ENCODE data around the gene RERE.

The RERE gene

DNA sequence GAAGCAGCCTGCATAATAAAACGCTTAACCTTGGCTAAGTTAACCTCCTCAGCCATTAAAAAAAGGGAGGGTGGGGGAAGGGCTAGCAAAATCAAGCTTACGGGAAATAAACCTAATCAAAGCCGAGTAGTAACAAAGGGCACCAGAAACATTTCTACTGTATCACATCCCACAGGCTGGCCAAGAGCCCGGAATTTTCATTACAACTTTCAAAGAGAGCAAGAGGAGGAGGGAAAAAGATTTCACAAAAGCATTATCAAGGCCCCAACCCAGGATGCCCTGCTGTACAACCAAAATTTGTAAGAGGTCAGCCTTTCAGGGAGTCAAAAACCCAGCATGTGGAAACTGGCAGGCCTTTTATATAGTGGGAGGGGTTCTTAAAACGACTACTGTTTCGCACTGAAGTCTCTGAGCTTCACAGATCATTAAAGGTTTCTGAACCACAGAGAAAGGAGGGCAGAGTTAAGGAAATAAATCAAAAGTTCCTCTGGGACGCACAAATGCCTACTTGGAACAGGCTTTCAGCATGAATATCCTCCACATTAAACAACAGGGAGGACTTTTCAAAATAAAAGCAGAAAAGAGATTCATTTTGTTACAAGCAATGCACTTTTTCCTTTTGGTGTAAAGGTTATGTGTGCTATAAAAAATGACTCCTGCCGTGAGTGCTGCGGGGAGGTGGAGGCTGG is 409.1 kb downstream of the RERE start:
- no peak for DNase-seq (ENCODE audit: low read depth, low spot score)

DNA sequence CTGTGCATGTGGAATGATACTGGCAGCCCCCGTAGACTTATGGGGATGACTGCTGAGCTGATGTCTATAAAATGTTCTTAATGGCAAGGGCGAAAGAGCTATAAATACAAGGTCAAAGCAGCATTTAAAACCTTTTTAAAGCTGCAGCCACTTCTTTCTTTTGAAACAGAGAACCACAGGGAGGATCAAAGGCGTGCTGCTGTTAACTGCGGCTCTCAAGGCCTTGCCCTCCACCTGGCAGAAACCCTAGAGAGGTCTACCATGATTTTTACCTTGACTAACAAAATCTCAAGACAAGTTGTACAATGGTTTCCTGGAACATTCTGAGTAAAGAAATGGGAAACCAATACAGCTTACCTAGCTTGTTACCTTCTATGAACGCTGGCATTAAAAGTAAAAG is 409.8 kb downstream of the RERE start:
- DNase-seq (ENCODE audit: low read depth, low spot score), result no peak

GRCh38 chr1:8406960-8407359 is 410.5 kb downstream of the RERE start:
- DNase-seq (ENCODE audit: low read depth, low spot score), result no peak

- DNase-seq (ENCODE audit: low read depth, low spot score), result no peak
Observed at GRCh38 chr1:8406011-8406410, 411.4 kb downstream of the RERE start.

DNA sequence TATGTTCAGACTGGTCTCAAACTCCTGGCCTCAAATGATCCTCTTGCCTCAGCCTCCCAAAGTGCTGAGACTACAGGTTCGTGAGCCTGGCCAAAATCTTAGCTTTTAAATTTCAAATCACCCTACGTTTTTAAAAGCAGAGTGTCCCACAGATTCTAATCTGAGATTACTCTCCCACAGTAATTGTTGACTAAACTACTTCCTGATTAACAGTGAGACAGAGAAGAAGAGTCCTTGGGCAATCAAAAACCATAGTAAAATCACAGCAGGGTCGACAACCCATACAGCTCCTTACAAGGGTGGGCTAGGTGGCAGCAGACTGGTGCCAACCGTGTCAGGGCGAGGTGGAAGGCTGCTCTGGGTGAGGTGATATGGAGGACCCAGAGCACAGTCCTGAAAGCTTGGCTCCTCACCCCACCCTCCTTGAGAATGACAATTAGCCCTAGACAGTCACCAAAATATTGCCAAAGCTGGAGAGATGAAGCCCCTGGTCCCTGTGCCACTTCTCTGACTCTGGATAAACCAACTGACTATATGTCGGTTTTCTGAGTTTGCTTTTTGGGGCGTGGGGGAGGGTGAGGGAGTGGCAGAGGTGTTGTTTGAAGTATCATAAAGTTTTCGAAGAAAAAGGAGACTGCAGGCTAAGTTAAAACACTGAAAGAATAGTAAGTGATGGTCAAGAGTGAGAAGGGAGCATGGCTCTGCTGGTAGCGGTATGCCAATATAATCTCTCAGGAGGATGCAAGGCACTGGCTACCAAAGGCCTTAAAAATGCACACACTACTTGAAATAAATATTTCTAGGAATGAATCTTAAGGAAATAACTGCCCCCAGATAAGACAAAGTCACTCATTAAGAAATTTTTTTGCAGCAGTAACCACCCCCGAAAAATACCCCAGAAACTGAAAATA is 412.7 kb downstream of the RERE start:
- DNase-seq (ENCODE audit: low read depth, low spot score), result no peak

GRCh38 chr1:8402109-8402710 is 415.2 kb downstream of the RERE start:
- DNase-seq (ENCODE audit: low read depth, low spot score), result no peak

DNA sequence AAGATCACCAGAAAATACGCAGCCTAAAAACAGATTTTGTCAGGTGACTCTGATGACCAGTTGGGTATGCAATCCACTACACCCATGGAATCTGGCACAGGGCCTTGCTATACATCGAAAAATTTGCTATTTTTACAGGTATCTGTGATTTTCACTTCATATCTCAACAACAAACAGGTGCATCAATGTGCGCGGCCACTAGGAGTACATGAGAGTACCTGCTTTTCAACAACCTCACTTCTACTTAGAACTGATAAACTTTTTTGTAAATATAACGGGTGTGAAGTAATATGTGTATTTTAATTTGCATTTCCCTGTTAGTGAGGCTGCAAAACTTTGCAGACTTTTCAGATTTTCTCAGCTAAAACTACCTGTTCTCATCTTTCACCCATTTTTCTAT is 418.8 kb downstream of the RERE start:
- no peak for DNase-seq (ENCODE audit: low read depth, low spot score)

DNA sequence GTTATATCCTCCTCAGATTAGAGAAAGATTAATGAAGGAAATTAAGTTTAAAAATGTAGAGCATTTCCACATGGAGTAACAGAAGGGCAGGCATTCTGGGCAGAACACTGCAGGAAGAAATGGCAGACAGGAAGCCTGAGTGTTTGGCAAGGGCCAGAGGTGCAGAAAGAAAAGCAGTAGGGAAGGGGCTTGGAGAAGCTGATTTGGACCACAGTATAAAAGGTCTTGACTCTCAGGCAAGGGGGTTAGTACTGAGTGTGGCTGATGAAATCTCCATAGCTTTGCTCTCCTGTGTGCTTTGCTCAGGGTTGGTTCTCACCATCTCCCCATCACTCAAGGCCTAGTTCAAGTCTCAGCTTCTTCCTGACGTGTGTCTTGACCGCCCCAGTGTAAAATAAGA is 419.4 kb downstream of the RERE start:
- DNase-seq (ENCODE audit: low read depth, low spot score), result no peak

- no peak for DNase-seq (ENCODE audit: low read depth, low spot score)
Observed at GRCh38 chr1:8397511-8397910, 419.9 kb downstream of the RERE start.

DNA sequence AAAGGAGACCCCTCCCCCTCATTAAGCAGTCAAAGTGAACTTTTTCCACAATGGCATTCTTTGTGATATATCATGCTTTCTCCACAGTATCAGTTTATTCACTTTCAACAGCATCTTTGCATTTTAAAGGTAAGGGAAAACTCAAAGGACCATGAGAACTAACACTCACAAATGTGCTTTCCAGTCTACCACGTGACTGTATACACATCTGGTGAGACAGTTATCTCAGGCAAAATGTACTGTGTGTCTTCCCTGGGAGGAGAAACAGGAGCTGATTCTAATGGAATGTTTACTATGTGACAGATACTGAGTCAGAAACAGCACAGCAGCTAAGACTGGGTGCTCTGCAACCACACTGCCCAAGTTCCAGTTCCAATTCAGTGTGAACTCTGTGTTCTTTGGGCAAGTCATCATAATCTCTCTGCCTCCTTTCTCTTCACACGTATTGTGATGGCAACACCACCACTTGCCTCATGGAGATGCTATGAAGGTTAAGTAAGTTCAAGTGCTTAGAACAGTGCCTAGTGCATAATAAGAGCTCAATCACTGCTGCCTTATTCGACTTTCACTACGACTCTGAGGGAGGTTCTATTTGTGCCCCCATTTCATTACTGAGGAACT is 420.5 kb downstream of the RERE start:
- DNase-seq (ENCODE audit: low read depth, low spot score), result no peak

- DNase-seq (ENCODE audit: low read depth, low spot score), result no peak
Observed at GRCh38 chr1:8396083-8396785, 421.2 kb downstream of the RERE start.

DNA sequence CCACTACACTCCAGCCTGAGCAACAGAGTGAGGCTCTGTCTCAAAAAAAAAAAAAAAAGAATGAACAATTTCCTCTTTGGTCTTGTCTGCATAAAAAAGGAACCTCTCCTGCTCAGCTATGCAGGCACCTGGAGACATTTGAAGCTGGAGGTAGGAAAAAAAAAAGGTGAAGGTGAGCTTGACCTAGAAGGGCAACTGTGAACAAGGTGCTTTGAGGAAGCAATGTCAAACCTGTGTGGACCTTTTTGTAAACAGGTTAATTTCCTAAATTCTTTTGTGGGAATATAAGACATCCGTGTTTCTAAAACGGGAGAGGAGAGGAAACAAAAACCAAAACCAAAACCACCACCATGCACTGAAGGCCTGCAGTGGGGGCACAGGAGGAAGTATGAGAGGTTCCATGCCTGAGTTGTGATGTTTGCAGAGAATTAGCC is 422.0 kb downstream of the RERE start:
- no peak for DNase-seq (ENCODE audit: low read depth, low spot score)

GRCh38 chr1:8394456-8395321 is 422.8 kb downstream of the RERE start:
- no peak for DNase-seq (ENCODE audit: low read depth, low spot score)

- DNase-seq (ENCODE audit: low read depth, low spot score), result no peak
Observed at GRCh38 chr1:8392522-8392921, 424.9 kb downstream of the RERE start.

GRCh38 chr1:8390707-8391106 is 426.7 kb downstream of the RERE start:
- no peak for DNase-seq (ENCODE audit: low read depth, low spot score)

GRCh38 chr1:8389958-8390535 is 427.4 kb downstream of the RERE start:
- no peak for DNase-seq (ENCODE audit: low read depth, low spot score)

GRCh38 chr1:8388732-8389562 is 428.5 kb downstream of the RERE start:
- no peak for DNase-seq (ENCODE audit: low read depth, low spot score)

DNA sequence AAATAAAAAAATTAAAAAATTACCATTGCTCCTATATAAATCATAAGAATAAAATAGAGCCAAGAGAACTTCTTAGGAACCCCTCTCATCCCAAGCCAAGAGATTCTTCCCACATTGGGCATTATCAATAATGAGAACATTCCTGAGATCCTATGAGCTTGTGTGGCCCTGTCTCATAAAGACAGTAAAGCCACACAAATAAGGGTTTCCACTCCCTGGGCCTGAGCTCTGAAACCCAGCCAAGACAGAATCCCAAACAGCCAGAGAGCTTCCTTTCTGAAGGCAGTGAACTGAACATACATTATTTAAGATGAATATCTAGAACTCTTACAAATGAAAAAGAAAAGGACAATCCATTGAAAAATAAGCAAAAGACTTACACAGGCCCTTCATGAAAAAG is 431.2 kb downstream of the RERE start:
- DNase-seq (ENCODE audit: low read depth, low spot score), result no peak

DNA sequence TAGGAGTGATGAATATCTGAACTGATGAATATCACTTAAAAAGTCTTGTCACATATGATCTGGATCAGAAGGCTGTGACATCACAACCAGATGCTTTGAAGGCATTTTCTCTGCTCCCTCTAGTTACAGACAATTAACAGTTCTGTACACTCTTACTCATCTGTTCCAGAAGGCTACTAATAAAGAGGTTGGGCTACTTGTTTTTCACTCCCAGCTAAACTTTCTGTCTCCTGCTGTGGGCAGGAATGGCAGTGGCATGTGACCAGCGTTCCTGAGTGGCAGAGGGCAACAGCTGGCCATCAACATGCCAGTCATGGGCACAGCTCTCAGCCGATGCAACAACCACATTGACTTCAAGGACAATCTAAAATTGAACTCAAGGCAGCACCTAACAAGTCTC is 432.9 kb downstream of the RERE start:
- no peak for DNase-seq (ENCODE audit: low read depth, low spot score)

Data from iPS DF 19.7 (cell line).